Measurements from ENCODE around the gene CCNY. TPM values are rescaled to one million over a fixed set of nuclear protein-coding genes. Genes with fewer than 3 reads are reported as not detected.

The CCNY gene
- total RNA-seq, 1 experiment from 2014 or later, result 62.2 TPM

GRCh38 chr10:35348609-35349388, 12.5 kb downstream of the CCNY start:
- Histone ChIP-seq H3K4me2 (ENCODE audit: low read length) (no peak overlapping the region), H4K20me1 (ENCODE audit: insufficient read depth) (peaks cover 15% of the 10 kb centered on the region; the same call in 1 of the 2 replicates)
- POLR2A ChIA-PET, result no interaction called here

GRCh38 chr10:35349389-35349915, 13.1 kb downstream of the CCNY start:
- no peak for ATAC-seq
- BruUV-seq (replicated peaks), result no TSS peak
- no peaks in the 10 kb centered on the region for H3K27me3 ChIP-seq (ENCODE audit: insufficient read depth, low read length)

More at GRCh38 chr10:35348609-35349388, 12.5 kb downstream of the CCNY start:
- RAD21 ChIA-PET (ENCODE audit: low non-redundant PET in 1 of 2, low total read pairs in 2 of 2, uncharacterized antibody in 2 of 2, unreplicated experiment in 2 of 2), result no interaction called here
- Histone ChIP-seq H3K9me2 (ENCODE audit: insufficient read depth) (no peaks in the 10 kb centered on the region), H3K27me3 (ENCODE audit: insufficient read depth, low read length) (no peaks in the 10 kb centered on the region), H3K4me1 (ENCODE audit: control insufficient read depth in 1 of 2, insufficient read depth in 2 of 2, low read length in 2 of 2) (peaks cover 4 to 5% of the 10 kb centered on the region in 2 experiments), H3K79me2 (ENCODE audit: insufficient read depth, low read length) (peaks cover 90% of the 10 kb centered on the region), H3K27ac (ENCODE audit: low read depth, low read length) (no peak overlapping the region), H3K9me3 (ENCODE audit: control insufficient read depth in 1 of 2, insufficient read depth in 1 of 2, low read depth in 1 of 2, low read length in 2 of 2) (no peaks in the 10 kb centered on the region), H3K36me3 (ENCODE audit: control insufficient read depth in 1 of 2, insufficient read depth in 2 of 2, low read length in 2 of 2) (no peaks in the 10 kb centered on the region), H3K4me3 (replicated peaks in 1 of 2; ENCODE audit: low read depth in 1 of 2, low read length in 2 of 2) (no peak overlapping the region), H3K9ac (ENCODE audit: low read length) (no peak overlapping the region), H2AFZ (ENCODE audit: low read depth, low read length, poor library complexity, severe bottlenecking) (no peak overlapping the region)
- no TSS peak for BruUV-seq (replicated peaks)
- intact Hi-C loops (cut with micrococcal nuclease), result no loop called here
- CTCF ChIA-PET, result no interaction called here
- no peak for DNase-seq (ENCODE audit: low read depth, low spot score)
- TF ChIP-seq EZH2phosphoT487 (IDR thresholded peaks at IDR 0.05; ENCODE audit: borderline replicate concordance), result no peak
- ATAC-seq, result no peak

More at GRCh38 chr10:35349389-35349915, 13.1 kb downstream of the CCNY start:
- DNase-seq (ENCODE audit: low read depth, low spot score), result no peak
- Histone ChIP-seq H3K4me3 (replicated peaks in 1 of 2; ENCODE audit: low read depth in 1 of 2, low read length in 2 of 2) (no peak overlapping the region), H4K20me1 (ENCODE audit: insufficient read depth) (peaks cover 15% of the 10 kb centered on the region; the same call in 1 of the 2 replicates), H3K36me3 (ENCODE audit: control insufficient read depth in 1 of 2, insufficient read depth in 2 of 2, low read length in 2 of 2) (no peaks in the 10 kb centered on the region), H2AFZ (ENCODE audit: low read depth, low read length, poor library complexity, severe bottlenecking) (no peak overlapping the region), H3K9me2 (ENCODE audit: insufficient read depth) (no peaks in the 10 kb centered on the region), H3K79me2 (ENCODE audit: insufficient read depth, low read length) (peaks cover 91% of the 10 kb centered on the region), H3K9me3 (ENCODE audit: control insufficient read depth in 1 of 2, insufficient read depth in 1 of 2, low read depth in 1 of 2, low read length in 2 of 2) (no peaks in the 10 kb centered on the region), H3K9ac (ENCODE audit: low read length) (no peak overlapping the region), H3K4me2 (ENCODE audit: low read length) (no peak overlapping the region), H3K27ac (ENCODE audit: low read depth, low read length) (no peak overlapping the region), H3K4me1 (ENCODE audit: control insufficient read depth in 1 of 2, insufficient read depth in 2 of 2, low read length in 2 of 2) (peaks cover 11 to 12% of the 10 kb centered on the region in 2 experiments)
- ChIA-PET POLR2A (no interaction called here), RAD21 (ENCODE audit: low non-redundant PET in 1 of 2, low total read pairs in 2 of 2, uncharacterized antibody in 2 of 2, unreplicated experiment in 2 of 2) (no interaction called here), CTCF (no interaction called here)
- intact Hi-C loops (cut with micrococcal nuclease), result no loop called here
- no peak for TF ChIP-seq ZBTB33 (IDR thresholded peaks at IDR 0.05; ENCODE audit: extremely low read depth, insufficient replicate concordance, low read length)
- TF ChIP-seq POLR2A (IDR thresholded peaks at IDR 0.05; ENCODE audit: borderline replicate concordance, extremely low read depth, insufficient read depth, insufficient read length), result no peak
- TF ChIP-seq SP1 (IDR thresholded peaks at IDR 0.05; ENCODE audit: low read depth), result no peak
- TF ChIP-seq EZH2phosphoT487 (IDR thresholded peaks at IDR 0.05; ENCODE audit: borderline replicate concordance), result no peak
- no peak for TF ChIP-seq JUND (IDR thresholded peaks at IDR 0.05)
- no peak for TF ChIP-seq EGR1 (IDR thresholded peaks at IDR 0.05; ENCODE audit: low read depth)
- TF ChIP-seq CEBPB (IDR thresholded peaks at IDR 0.05; ENCODE audit: low read depth), result no peak
- no peak for TF ChIP-seq CTCF (IDR thresholded peaks at IDR 0.05 in 2 of 3, conservative IDR thresholded peaks at IDR 0.05 in 1 of 3; ENCODE audit: borderline replicate concordance in 1 of 3, insufficient read depth in 1 of 3, low read depth in 2 of 3, low read length in 2 of 3)
- TF ChIP-seq ELF1 (IDR thresholded peaks at IDR 0.05; ENCODE audit: borderline replicate concordance, low read depth), result no peak
- TF ChIP-seq RAD21 (IDR thresholded peaks at IDR 0.05; ENCODE audit: low read depth), result no peak

Measured in HCT116 (cell line).